ENCODE data around the gene P4HB.

Gene P4HB

GRCh38 chr17:81846743-81847689 lies 13.3 kb downstream of the P4HB start:
- H3K9ac ChIP-seq (ENCODE audit: low read length): no peak overlapping the region
- peaks cover 54% of the 10 kb centered on the region for H3K36me3 ChIP-seq (ENCODE audit: control insufficient read depth, low read depth, low read length)
- no peaks in the 10 kb centered on the region for H3K9me3 ChIP-seq (ENCODE audit: control insufficient read depth, low read depth, low read length)
- no peaks in the 10 kb centered on the region for H3K27me3 ChIP-seq (ENCODE audit: control insufficient read depth, insufficient read depth, low read length)
- no peak overlapping the region for H3K27ac ChIP-seq (ENCODE audit: low read length)
- H3K4me3 ChIP-seq (ENCODE audit: low read length): no peak overlapping the region
- H3K4me1 ChIP-seq (ENCODE audit: control insufficient read depth, low read depth, low read length): no peaks in the 10 kb centered on the region

GRCh38 chr17:81845881-81846742 lies 14.2 kb downstream of the P4HB start:
- Histone ChIP-seq H3K9me3 (ENCODE audit: control insufficient read depth, low read depth, low read length) (no peaks in the 10 kb centered on the region), H3K9ac (ENCODE audit: low read length) (no peak overlapping the region), H3K27ac (ENCODE audit: low read length) (no peak overlapping the region), H3K4me3 (ENCODE audit: low read length) (no peak overlapping the region), H3K27me3 (ENCODE audit: control insufficient read depth, insufficient read depth, low read length) (no peaks in the 10 kb centered on the region), H3K36me3 (ENCODE audit: control insufficient read depth, low read depth, low read length) (peaks cover 46% of the 10 kb centered on the region), H3K4me1 (ENCODE audit: control insufficient read depth, low read depth, low read length) (no peaks in the 10 kb centered on the region)

GRCh38 chr17:81845361-81845760 lies 15.0 kb downstream of the P4HB start:
- Histone ChIP-seq H3K27ac (ENCODE audit: low read length) (no peak overlapping the region), H3K36me3 (ENCODE audit: control insufficient read depth, low read depth, low read length) (peaks cover 46% of the 10 kb centered on the region), H3K9me3 (ENCODE audit: control insufficient read depth, low read depth, low read length) (no peaks in the 10 kb centered on the region)

GRCh38 chr17:81844887-81845286 lies 15.4 kb downstream of the P4HB start:
- H3K36me3 ChIP-seq (ENCODE audit: control insufficient read depth, low read depth, low read length): peaks cover 46% of the 10 kb centered on the region
- H3K9ac ChIP-seq (ENCODE audit: low read length): no peak overlapping the region
- no peaks in the 10 kb centered on the region for H3K27me3 ChIP-seq (ENCODE audit: control insufficient read depth, insufficient read depth, low read length)
- H3K9me3 ChIP-seq (ENCODE audit: control insufficient read depth, low read depth, low read length): no peaks in the 10 kb centered on the region
- H3K4me3 ChIP-seq (ENCODE audit: low read length): no peak overlapping the region
- H3K27ac ChIP-seq (ENCODE audit: low read length): no peak overlapping the region
- no peaks in the 10 kb centered on the region for H3K4me1 ChIP-seq (ENCODE audit: control insufficient read depth, low read depth, low read length)

More at GRCh38 chr17:81845361-81845760, 15.0 kb downstream of the P4HB start:
- Histone ChIP-seq H3K4me3 (ENCODE audit: low read length) (no peak overlapping the region), H3K9ac (ENCODE audit: low read length) (no peak overlapping the region), H3K27me3 (ENCODE audit: control insufficient read depth, insufficient read depth, low read length) (no peaks in the 10 kb centered on the region), H3K4me1 (ENCODE audit: control insufficient read depth, low read depth, low read length) (no peaks in the 10 kb centered on the region)

GRCh38 chr17:81844327-81844851 lies 15.9 kb downstream of the P4HB start:
- peaks cover 46% of the 10 kb centered on the region for H3K36me3 ChIP-seq (ENCODE audit: control insufficient read depth, low read depth, low read length)
- no peaks in the 10 kb centered on the region for H3K4me1 ChIP-seq (ENCODE audit: control insufficient read depth, low read depth, low read length)
- no peak overlapping the region for H3K4me3 ChIP-seq (ENCODE audit: low read length)
- no peak overlapping the region for H3K9ac ChIP-seq (ENCODE audit: low read length)
- no peaks in the 10 kb centered on the region for H3K9me3 ChIP-seq (ENCODE audit: control insufficient read depth, low read depth, low read length)
- H3K27ac ChIP-seq (ENCODE audit: low read length): no peak overlapping the region
- H3K27me3 ChIP-seq (ENCODE audit: control insufficient read depth, insufficient read depth, low read length): no peaks in the 10 kb centered on the region

- H3K9ac ChIP-seq (ENCODE audit: low read length): no peak overlapping the region
- no peak overlapping the region for H3K27ac ChIP-seq (ENCODE audit: low read length)
- H3K36me3 ChIP-seq (ENCODE audit: control insufficient read depth, low read depth, low read length): peaks cover 46% of the 10 kb centered on the region
- H3K9me3 ChIP-seq (ENCODE audit: control insufficient read depth, low read depth, low read length): no peaks in the 10 kb centered on the region
- H3K4me3 ChIP-seq (ENCODE audit: low read length): no peak overlapping the region
- H3K27me3 ChIP-seq (ENCODE audit: control insufficient read depth, insufficient read depth, low read length): no peaks in the 10 kb centered on the region
- no peaks in the 10 kb centered on the region for H3K4me1 ChIP-seq (ENCODE audit: control insufficient read depth, low read depth, low read length)
These were observed 16.5 kb downstream of the P4HB start for GRCh38 chr17:81843713-81844326.

- peaks cover 46% of the 10 kb centered on the region for H3K36me3 ChIP-seq (ENCODE audit: control insufficient read depth, low read depth, low read length)
- H3K4me3 ChIP-seq (ENCODE audit: low read length): no peak overlapping the region
- no peak overlapping the region for H3K9ac ChIP-seq (ENCODE audit: low read length)
These were observed 17.4 kb downstream of the P4HB start for GRCh38 chr17:81842725-81843504.

GRCh38 chr17:81842378-81842724 lies 18.0 kb downstream of the P4HB start:
- Histone ChIP-seq H3K36me3 (ENCODE audit: control insufficient read depth, low read depth, low read length) (peaks cover 42% of the 10 kb centered on the region), H3K27ac (ENCODE audit: low read length) (no peak overlapping the region)

More at GRCh38 chr17:81842725-81843504, 17.4 kb downstream of the P4HB start:
- Histone ChIP-seq H3K27ac (ENCODE audit: low read length) (no peak overlapping the region), H3K9me3 (ENCODE audit: control insufficient read depth, low read depth, low read length) (no peaks in the 10 kb centered on the region), H3K4me1 (ENCODE audit: control insufficient read depth, low read depth, low read length) (no peaks in the 10 kb centered on the region), H3K27me3 (ENCODE audit: control insufficient read depth, insufficient read depth, low read length) (no peaks in the 10 kb centered on the region)

GRCh38 chr17:81841866-81842265 lies 18.5 kb downstream of the P4HB start:
- Histone ChIP-seq H3K4me1 (ENCODE audit: control insufficient read depth, low read depth, low read length) (no peaks in the 10 kb centered on the region), H3K27me3 (ENCODE audit: control insufficient read depth, insufficient read depth, low read length) (no peaks in the 10 kb centered on the region), H3K4me3 (ENCODE audit: low read length) (no peak overlapping the region), H3K27ac (ENCODE audit: low read length) (no peak overlapping the region), H3K36me3 (ENCODE audit: control insufficient read depth, low read depth, low read length) (peaks cover 38% of the 10 kb centered on the region), H3K9ac (ENCODE audit: low read length) (no peak overlapping the region), H3K9me3 (ENCODE audit: control insufficient read depth, low read depth, low read length) (no peaks in the 10 kb centered on the region)

More at GRCh38 chr17:81842378-81842724, 18.0 kb downstream of the P4HB start:
- Histone ChIP-seq H3K9ac (ENCODE audit: low read length) (no peak overlapping the region), H3K27me3 (ENCODE audit: control insufficient read depth, insufficient read depth, low read length) (no peaks in the 10 kb centered on the region), H3K4me1 (ENCODE audit: control insufficient read depth, low read depth, low read length) (no peaks in the 10 kb centered on the region), H3K4me3 (ENCODE audit: low read length) (no peak overlapping the region), H3K9me3 (ENCODE audit: control insufficient read depth, low read depth, low read length) (no peaks in the 10 kb centered on the region)

GRCh38 chr17:81840826-81841778 lies 19.2 kb downstream of the P4HB start:
- Histone ChIP-seq H3K36me3 (ENCODE audit: control insufficient read depth, low read depth, low read length) (peaks cover 31% of the 10 kb centered on the region), H3K4me1 (ENCODE audit: control insufficient read depth, low read depth, low read length) (no peaks in the 10 kb centered on the region), H3K27ac (ENCODE audit: low read length) (no peak overlapping the region), H3K9ac (ENCODE audit: low read length) (no peak overlapping the region), H3K27me3 (ENCODE audit: control insufficient read depth, insufficient read depth, low read length) (no peaks in the 10 kb centered on the region), H3K9me3 (ENCODE audit: control insufficient read depth, low read depth, low read length) (no peaks in the 10 kb centered on the region), H3K4me3 (ENCODE audit: low read length) (no peak overlapping the region)

All from iPS-18a (cell line).